ENCODE results near the gene UGT1A7.
"Not testable (repeated sequence)": the region's sequence is repeated elsewhere in the genome, so short reads cannot be mapped to it uniquely, and the experiment has no call there.

Gene UGT1A7

GRCh38 chr2:233680361-233681045 lies 1.2 kb upstream of the UGT1A7 start:
- no peak for DNase-seq (ENCODE audit: low spot score)

GRCh38 chr2:233684640-233685039 lies 2.9 kb downstream of the UGT1A7 start:
- DNase-seq (ENCODE audit: low spot score): no peak

- DNase-seq (ENCODE audit: low spot score): no peak
Observed at GRCh38 chr2:233686928-233687327, 5.2 kb downstream of the UGT1A7 start.

- no peak for DNase-seq (ENCODE audit: low spot score)
Observed at GRCh38 chr2:233688341-233688740, 6.6 kb downstream of the UGT1A7 start.

GRCh38 chr2:233689031-233689430 lies 7.3 kb downstream of the UGT1A7 start:
- DNase-seq (ENCODE audit: low spot score): no peak

- DNase-seq (ENCODE audit: low spot score): no peak
Observed at GRCh38 chr2:233689501-233689900, 7.8 kb downstream of the UGT1A7 start.

GRCh38 chr2:233690444-233690843 lies 8.7 kb downstream of the UGT1A7 start:
- no peak for DNase-seq (ENCODE audit: low spot score)

- no peak for DNase-seq (ENCODE audit: low spot score)
Observed at GRCh38 chr2:233691443-233692433, 10.0 kb downstream of the UGT1A7 start.

- no peak for DNase-seq (ENCODE audit: low spot score)
Observed at GRCh38 chr2:233692648-233693047, 10.9 kb downstream of the UGT1A7 start, which contains the start of gene UGT1A6. UGT1A6 (plus strand) TSS chr2:233692890; CDS start chr2:233693005, 115 bp downstream.

GRCh38 chr2:233693963-233694362 lies 12.3 kb downstream of the UGT1A7 start:
- no peak for DNase-seq (ENCODE audit: low spot score)

GRCh38 chr2:233698740-233699139 lies 17.0 kb downstream of the UGT1A7 start:
- no peak for DNase-seq (ENCODE audit: low spot score)

- no peak for DNase-seq (ENCODE audit: low spot score)
Observed at GRCh38 chr2:233699424-233700027, 17.8 kb downstream of the UGT1A7 start.

GRCh38 chr2:233700028-233700635 lies 18.4 kb downstream of the UGT1A7 start:
- no peak for DNase-seq (ENCODE audit: low spot score)

- DNase-seq (ENCODE audit: low spot score): not testable (repeated sequence)
Observed at GRCh38 chr2:233700842-233701241, 19.1 kb downstream of the UGT1A7 start.

- DNase-seq (ENCODE audit: low spot score): no peak
Observed at GRCh38 chr2:233702238-233702637, 20.5 kb downstream of the UGT1A7 start.

- DNase-seq (ENCODE audit: low spot score): peak; percentile 24
Observed at GRCh38 chr2:233705911-233706506, 24.3 kb downstream of the UGT1A7 start.

- DNase-seq (ENCODE audit: low spot score): peak; percentile 16
Observed at GRCh38 chr2:233706720-233707119, 25.0 kb downstream of the UGT1A7 start.

GRCh38 chr2:233707940-233708644 lies 26.4 kb downstream of the UGT1A7 start:
- no peak for DNase-seq (ENCODE audit: low spot score)

- DNase-seq (ENCODE audit: low spot score): no peak
Observed at GRCh38 chr2:233708942-233709341, 27.2 kb downstream of the UGT1A7 start.

- peak; percentile 79 for DNase-seq (ENCODE audit: low spot score)
Observed at GRCh38 chr2:233711312-233712008, 29.8 kb downstream of the UGT1A7 start.

Measured in AG08396 (cell line).